WTC11 (cell line): ENCODE data around the gene CAMKMT. TPM values are rescaled to one million over a fixed set of nuclear protein-coding genes. Genes with fewer than 3 reads are reported as not detected.

ENCODE experiments used
- ATAC-seq: fragments of 200-7000 bp; cut with Tn5 transposase; 2 replicates; pipeline ENCODE4 v1.10.0; 2021; ENCODE audit warnings: mild to moderate bottlenecking, moderate library complexity
- CTCF ChIA-PET: fragments of 300-600 bp; sonication (Branson Sonifier 250); formaldehyde crosslinking; loops from one replicate; lab custom pipeline; 2021; ENCODE audit warnings: antibody characterized with exemption; lab: Charles Lee
- POLR2A ChIA-PET: fragments of 350-600 bp; sonication (Branson Sonifier 250); formaldehyde crosslinking; loops from one replicate; lab custom pipeline; 2021; ENCODE audit warnings: antibody characterized with exemption; lab: Charles Lee
- DNase-seq: peaks from one replicate; pipeline ENCODE4 v3.0.0; 2021; ENCODE audit warnings: low spot score
- H3K27ac Mint-ChIP-seq: 2 replicates; pipeline ENCODE4 v1.8.0; 2021; ENCODE audit warnings: mixed read lengths
- H3K27me3 Mint-ChIP-seq: 2 replicates; pipeline ENCODE4 v1.8.0; 2021; ENCODE audit warnings: low read depth, mild to moderate bottlenecking, moderate library complexity, mixed read lengths
- H3K36me3 Mint-ChIP-seq: 2 replicates; pipeline ENCODE4 v1.8.0; 2021; ENCODE audit warnings: mixed read lengths
- H3K4me1 Mint-ChIP-seq: 2 replicates; pipeline ENCODE4 v1.8.0; 2022; ENCODE audit warnings: mixed read lengths
- H3K4me3 Mint-ChIP-seq: 2 replicates; pipeline ENCODE4 v1.8.0; 2021; ENCODE audit warnings: mild to moderate bottlenecking, moderate library complexity, mixed read lengths
- H3K9me3 Mint-ChIP-seq: 2 replicates; pipeline ENCODE4 v1.8.0; 2021; ENCODE audit warnings: mixed read lengths
- AFF4 ChIP-seq: sonication (generic); formaldehyde crosslinking; IDR thresholded peaks from 2 replicates; pipeline ENCODE4 v1.8.1; 2023; ENCODE audit warnings: mild to moderate bottlenecking, missing genetic modification reagents, borderline replicate concordance
- CDX4 ChIP-seq: fragments of 250-450 bp; sonication (Bioruptor Pico); IDR thresholded peaks from 2 replicates; pipeline ENCODE4 v1.9.0; 2021; ENCODE audit warnings: moderate library complexity, mild to moderate bottlenecking, inconsistent platforms, borderline replicate concordance
- E2F5 ChIP-seq: sonication (generic); formaldehyde crosslinking; IDR thresholded peaks from 2 replicates; pipeline ENCODE4 v1.8.1; 2022; ENCODE audit warnings: mild to moderate bottlenecking, moderate library complexity, missing genetic modification reagents
- ERG ChIP-seq: fragments of 250-450 bp; sonication (Bioruptor Pico); IDR thresholded peaks from 2 replicates; pipeline ENCODE4 v1.8.0; 2021; ENCODE audit warnings: mild to moderate bottlenecking
- ESRRA ChIP-seq: sonication (generic); formaldehyde crosslinking; IDR thresholded peaks from 2 replicates; pipeline ENCODE4 v1.8.1; 2022; ENCODE audit warnings: mild to moderate bottlenecking, missing genetic modification reagents, borderline replicate concordance
- JUN ChIP-seq: sonication (generic); formaldehyde crosslinking; IDR thresholded peaks from 2 replicates; pipeline ENCODE4 v1.8.0; 2023; ENCODE audit warnings: mild to moderate bottlenecking, missing genetic modification reagents
- MAX ChIP-seq: sonication (generic); formaldehyde crosslinking; IDR thresholded peaks from 2 replicates; pipeline ENCODE4 v1.8.0; 2022; ENCODE audit warnings: mild to moderate bottlenecking, missing genetic modification reagents
- MXD4 ChIP-seq: fragments of 250-450 bp; sonication (Bioruptor Pico); IDR thresholded peaks from 2 replicates; pipeline ENCODE4 v1.8.0; 2021; ENCODE audit warnings: mild to moderate bottlenecking, moderate library complexity, borderline replicate concordance
- OVOL2 ChIP-seq: fragments of 250-450 bp; sonication (Bioruptor Pico); IDR thresholded peaks from 2 replicates; pipeline ENCODE4 v1.9.0; 2021; ENCODE audit warnings: mild to moderate bottlenecking, borderline replicate concordance
- PREB ChIP-seq: sonication (generic); formaldehyde crosslinking; IDR thresholded peaks from 2 replicates; pipeline ENCODE4 v1.8.1; 2022; ENCODE audit warnings: mild to moderate bottlenecking, missing genetic modification reagents, moderate library complexity, borderline replicate concordance
- PRRX2 ChIP-seq: fragments of 250-450 bp; sonication (Bioruptor Pico); IDR thresholded peaks from 2 replicates; pipeline ENCODE4 v1.8.0; 2021; ENCODE audit warnings: mild to moderate bottlenecking
- SP1 ChIP-seq: sonication (generic); formaldehyde crosslinking; conservative IDR thresholded peaks from 2 replicates; pipeline ENCODE4 v1.8.1; 2022; ENCODE audit warnings: missing genetic modification reagents
- TCF7 ChIP-seq: sonication (generic); formaldehyde crosslinking; IDR thresholded peaks from 2 replicates; pipeline ENCODE4 v1.8.0; 2022; ENCODE audit warnings: mild to moderate bottlenecking, low read depth, missing genetic modification reagents, moderate library complexity
- TEAD4 ChIP-seq: sonication (generic); formaldehyde crosslinking; IDR thresholded peaks from 2 replicates; pipeline ENCODE4 v1.8.0; 2022; ENCODE audit warnings: mild to moderate bottlenecking, missing genetic modification reagents
- USF1 ChIP-seq: sonication (generic); formaldehyde crosslinking; IDR thresholded peaks from 2 replicates; pipeline ENCODE4 v1.8.0; 2022; ENCODE audit warnings: mild to moderate bottlenecking, missing genetic modification reagents
- USF2 ChIP-seq: sonication (generic); formaldehyde crosslinking; IDR thresholded peaks from 2 replicates; pipeline ENCODE4 v1.8.1; 2023; ENCODE audit warnings: mild to moderate bottlenecking, missing genetic modification reagents, moderate library complexity
- ZMAT4 ChIP-seq: fragments of 250-450 bp; sonication (Bioruptor Pico); IDR thresholded peaks from 2 replicates; pipeline ENCODE4 v1.9.0; 2021; ENCODE audit warnings: mild to moderate bottlenecking
- ZNF138 ChIP-seq: sonication (generic); formaldehyde crosslinking; conservative IDR thresholded peaks from 2 replicates; pipeline ENCODE4 v1.8.1; 2022; ENCODE audit warnings: mild to moderate bottlenecking, moderate library complexity, missing genetic modification reagents
- ZNF416 ChIP-seq: fragments of 250-450 bp; sonication (Bioruptor Pico); IDR thresholded peaks from 2 replicates; pipeline ENCODE4 v1.9.0; 2021; ENCODE audit warnings: mild to moderate bottlenecking, inconsistent platforms
- ZNF423 ChIP-seq: fragments of 250-450 bp; sonication (Bioruptor Pico); IDR thresholded peaks from 2 replicates; pipeline ENCODE4 v2.1.2; 2022; ENCODE audit warnings: mild to moderate bottlenecking, moderate library complexity
- total RNA-seq: library from RNA; stranded (reverse); gene quantifications from 3 replicates; pipeline ENCODE4 v1.2.3, GENCODE V29; 2021

CAMKMT gene
- total RNA-seq, 1 experiment from 2014 or later, result 20.6 TPM

- H3K4me1 Mint-ChIP-seq, result peaks cover 21% of the 10 kb centered on the region
- no peak overlapping the region for H3K4me3 Mint-ChIP-seq
- peaks cover 16% of the 10 kb centered on the region for H3K9me3 Mint-ChIP-seq
- POLR2A ChIA-PET, result no interaction called here
- ATAC-seq (no peak), DNase-seq (no peak)
- peaks cover 23% of the 10 kb centered on the region for H3K36me3 Mint-ChIP-seq
- H3K27me3 Mint-ChIP-seq, result no peaks in the 10 kb centered on the region
- TF ChIP-seq ZNF416 (CRISPR knock-in tag) (no peak), PREB (no peak), AFF4 (CRISPR knock-in tag) (no peak), JUN (no peak), PRRX2 (CRISPR knock-in tag) (no peak), ZNF138 (CRISPR knock-in tag) (no peak), CDX4 (CRISPR knock-in tag) (no peak), ESRRA (CRISPR knock-in tag) (no peak), ZNF423 (no peak), OVOL2 (no peak), TCF7 (CRISPR knock-in tag) (no peak), MXD4 (CRISPR knock-in tag) (no peak), USF2 (CRISPR knock-in tag) (no peak), ZMAT4 (CRISPR knock-in tag) (no peak), MAX (no peak), SP1 (no peak), USF1 (CRISPR knock-in tag) (no peak)
- CTCF ChIA-PET, result no interaction called here
- peak overlapping the region; percentile 13 for H3K27ac Mint-ChIP-seq
Measured at GRCh38 chr2:44448860-44449527, 87.2 kb downstream of the CAMKMT start.

GRCh38 chr2:44450082-44450481 is 88.3 kb downstream of the CAMKMT start:
- ChIA-PET POLR2A (no interaction called here), CTCF (interaction anchor here (1.1 to 1.2 kb wide), 2 partner anchors 30 to 58 kb away, joined by 4 read pairs; no protein-coding TSS in a partner anchor)
- TF ChIP-seq E2F5 (no peak), TEAD4 (CRISPR knock-in tag) (no peak), USF1 (CRISPR knock-in tag) (no peak), ERG (CRISPR knock-in tag) (no peak)
- DNase-seq, result no peak
- Mint-ChIP-seq H3K4me3 (no peak overlapping the region), H3K4me1 (peaks cover 31% of the 10 kb centered on the region), H3K36me3 (peaks cover 13% of the 10 kb centered on the region), H3K27ac (peak overlapping the region; percentile 66; the same call in 1 of the 2 replicates), H3K27me3 (no peaks in the 10 kb centered on the region), H3K9me3 (peaks cover 8% of the 10 kb centered on the region)
- peak; percentile 36; the same call in 1 of the 2 replicates for ATAC-seq
